Stimulated activated CD4-positive, alpha-beta T cell treated with anti-CD3 and anti-CD28 coated beads, TNF-alpha, amount 100 ng/mL, for 48 hours (primary cell): Measurements from ENCODE around the gene TRIM37.

Experiments used
- DNase-seq, 3 donors: peaks; one replicate each; pipeline ENCODE4 v3.0.0-alpha.2; 2020; ENCODE audit warnings: low read depth in 3 of 3

TRIM37 gene

GRCh38 chr17:58936295-58936694 lies 170.4 kb downstream of the TRIM37 start:
- no peak for DNase-seq

- no peak for DNase-seq
These were observed 173.7 kb downstream of the TRIM37 start for GRCh38 chr17:58932956-58933355.
